ENCODE data around the gene KCNJ10.
A peak's percentile ranks its signal among the peaks of the same experiment; 100 is the strongest.

The KCNJ10 gene

GRCh38 chr1:159955456-159955855 is 114.5 kb downstream of the KCNJ10 start:
- no peak for DNase-seq

GRCh38 chr1:159953536-159954515 is 116.1 kb downstream of the KCNJ10 start, which contains the start of gene SLAMF9:
TSS of gene SLAMF9 (minus strand) at chr1:159954237. CDS start at chr1:159954137, 100 bp downstream.
- DNase-seq, result peak; percentile 83 to 90

GRCh38 chr1:159952932-159953331 is 117.0 kb downstream of the KCNJ10 start:
- no peak for DNase-seq

GRCh38 chr1:159951551-159951950 is 118.4 kb downstream of the KCNJ10 start:
- DNase-seq, result peak; percentile 74 to 88

- DNase-seq, result no peak
Measured at GRCh38 chr1:159951016-159951415, 118.9 kb downstream of the KCNJ10 start.

GRCh38 chr1:159949981-159950381 is 120.0 kb downstream of the KCNJ10 start:
- peak; percentile 47 to 65 for DNase-seq

- no peak for DNase-seq
Measured at GRCh38 chr1:159949123-159949522, 120.8 kb downstream of the KCNJ10 start.
